Testis (tissue), 2 donors: ENCODE data around the gene KRT72.

Source experiments
- POLR2A ChIP-seq: fragments of 450-650 bp; IDR thresholded peaks from one replicate; pipeline ENCODE4 v1.6.1; 2017; ENCODE audit warnings: antibody characterized with exemption, mild to moderate bottlenecking, moderate library complexity
- TF ChIP-seq, protein P1 (sequence below), 3 experiments: fragments of 450-650 bp in 2 of 3; fragments of 200-600 bp in 1 of 3; sonication (generic) in 1 of 3; IDR thresholded peaks; one replicate each; pipeline ENCODE4 v1.5.1; 2016 to 2019; ENCODE audit warnings: antibody characterized with exemption in 3 of 3, mild to moderate bottlenecking in 2 of 3, moderate library complexity in 1 of 3

DNA sequence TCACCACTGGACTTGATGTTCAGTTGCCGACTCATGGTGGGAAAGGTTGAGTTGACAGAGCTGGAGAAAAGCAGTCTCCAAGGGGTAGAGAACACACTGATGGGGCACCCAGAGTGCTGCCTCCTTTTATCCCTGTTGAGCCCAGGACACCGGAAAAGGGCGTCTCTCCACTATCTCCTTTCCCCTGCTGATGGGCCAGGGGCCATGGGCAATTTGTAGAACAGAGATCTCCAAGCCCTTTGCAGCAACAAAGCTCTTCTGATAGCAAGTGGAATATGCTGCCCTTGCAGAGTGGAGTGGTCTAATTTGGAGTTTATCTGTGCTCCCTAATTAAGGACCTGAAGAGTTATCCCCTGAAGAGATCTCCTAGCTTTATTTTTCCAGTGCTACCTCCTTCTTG is 27.5 kb downstream of the KRT72 start, which contains the start of gene KRT74:
- no peak for TF ChIP-seq POLR2A
- TF ChIP-seq, protein P1, sequence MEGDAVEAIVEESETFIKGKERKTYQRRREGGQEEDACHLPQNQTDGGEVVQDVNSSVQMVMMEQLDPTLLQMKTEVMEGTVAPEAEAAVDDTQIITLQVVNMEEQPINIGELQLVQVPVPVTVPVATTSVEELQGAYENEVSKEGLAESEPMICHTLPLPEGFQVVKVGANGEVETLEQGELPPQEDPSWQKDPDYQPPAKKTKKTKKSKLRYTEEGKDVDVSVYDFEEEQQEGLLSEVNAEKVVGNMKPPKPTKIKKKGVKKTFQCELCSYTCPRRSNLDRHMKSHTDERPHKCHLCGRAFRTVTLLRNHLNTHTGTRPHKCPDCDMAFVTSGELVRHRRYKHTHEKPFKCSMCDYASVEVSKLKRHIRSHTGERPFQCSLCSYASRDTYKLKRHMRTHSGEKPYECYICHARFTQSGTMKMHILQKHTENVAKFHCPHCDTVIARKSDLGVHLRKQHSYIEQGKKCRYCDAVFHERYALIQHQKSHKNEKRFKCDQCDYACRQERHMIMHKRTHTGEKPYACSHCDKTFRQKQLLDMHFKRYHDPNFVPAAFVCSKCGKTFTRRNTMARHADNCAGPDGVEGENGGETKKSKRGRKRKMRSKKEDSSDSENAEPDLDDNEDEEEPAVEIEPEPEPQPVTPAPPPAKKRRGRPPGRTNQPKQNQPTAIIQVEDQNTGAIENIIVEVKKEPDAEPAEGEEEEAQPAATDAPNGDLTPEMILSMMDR (IDR thresholded peaks at IDR 0.05) = no peak
